ENCODE results near the gene GLE1. TPM values are rescaled to one million over a fixed set of nuclear protein-coding genes. Genes with fewer than 3 reads are reported as not detected.

GLE1 gene
- total RNA-seq, 1 experiment from 2014 or later = 36.6 TPM

GRCh38 chr9:128587453-128587852 is 82.9 kb downstream of the GLE1 start:
- Histone ChIP-seq H3K36me3 (ENCODE audit: control insufficient read depth in 1 of 2, insufficient read depth in 2 of 2, low read length in 2 of 2) (peaks cover 51 to 54% of the 10 kb centered on the region in 2 experiments), H4K20me1 (ENCODE audit: insufficient read depth) (no peaks in the 10 kb centered on the region), H3K27me3 (ENCODE audit: insufficient read depth, low read length) (no peaks in the 10 kb centered on the region), H3K4me1 (ENCODE audit: control insufficient read depth in 1 of 2, insufficient read depth in 2 of 2, low read length in 2 of 2) (no peaks in the 10 kb centered on the region), H3K79me2 (ENCODE audit: insufficient read depth, low read length) (no peaks in the 10 kb centered on the region), H3K9me2 (ENCODE audit: insufficient read depth) (no peaks in the 10 kb centered on the region), H2AFZ (ENCODE audit: low read depth, low read length, poor library complexity, severe bottlenecking) (no peak overlapping the region), H3K27ac (ENCODE audit: low read depth, low read length) (no peak overlapping the region), H3K9ac (ENCODE audit: low read length) (no peak overlapping the region), H3K9me3 (ENCODE audit: control insufficient read depth in 1 of 2, insufficient read depth in 1 of 2, low read depth in 1 of 2, low read length in 2 of 2) (no peaks in the 10 kb centered on the region), H3K4me2 (ENCODE audit: low read length) (no peak overlapping the region), H3K4me3 (replicated peaks in 1 of 2; ENCODE audit: low read depth in 1 of 2, low read length in 2 of 2) (no peak overlapping the region)
- BruUV-seq (replicated peaks) = no TSS peak
- ChIA-PET CTCF (no interaction called here), RAD21 (ENCODE audit: low non-redundant PET in 1 of 2, low total read pairs in 2 of 2, uncharacterized antibody in 2 of 2, unreplicated experiment in 2 of 2) (no interaction called here), POLR2A (interaction anchor here (0.7 kb wide), 1 partner anchor 406 kb away, joined by 3 read pairs; no protein-coding TSS in a partner anchor)
- no peak for ATAC-seq
- no peak for DNase-seq (ENCODE audit: low read depth, low spot score)
- intact Hi-C loops (cut with micrococcal nuclease) = no loop called here
- TF ChIP-seq SIN3A (IDR thresholded peaks at IDR 0.05; ENCODE audit: low read depth) (no peak), SRF (IDR thresholded peaks at IDR 0.05; ENCODE audit: low read depth) (no peak), ZNF274 (IDR thresholded peaks at IDR 0.05; ENCODE audit: low read depth, low read length) (no peak), SP1 (IDR thresholded peaks at IDR 0.05; ENCODE audit: low read depth) (no peak), MAX (IDR thresholded peaks at IDR 0.05) (no peak), CEBPB (IDR thresholded peaks at IDR 0.05; ENCODE audit: low read depth) (no peak), JUND (IDR thresholded peaks at IDR 0.05) (no peak), FOSL1 (IDR thresholded peaks at IDR 0.05; ENCODE audit: low read depth) (no peak), EGR1 (IDR thresholded peaks at IDR 0.05; ENCODE audit: low read depth) (no peak), RAD21 (IDR thresholded peaks at IDR 0.05; ENCODE audit: low read depth) (no peak), REST (IDR thresholded peaks at IDR 0.05; ENCODE audit: low read depth) (no peak), EZH2 (IDR thresholded peaks at IDR 0.05) (no peak), CTCF (IDR thresholded peaks at IDR 0.05 in 2 of 3, conservative IDR thresholded peaks at IDR 0.05 in 1 of 3; ENCODE audit: borderline replicate concordance in 1 of 3, insufficient read depth in 1 of 3, low read depth in 2 of 3, low read length in 2 of 3) (no peak), CBX3 (IDR thresholded peaks at IDR 0.05; ENCODE audit: low read depth) (no peak), POLR2AphosphoS5 (IDR thresholded peaks at IDR 0.05; ENCODE audit: low read depth, low read length) (no peak), ZBTB33 (IDR thresholded peaks at IDR 0.05; ENCODE audit: extremely low read depth, insufficient replicate concordance, low read length) (no peak), TCF7L2 (IDR thresholded peaks at IDR 0.05; ENCODE audit: borderline replicate concordance, extremely low read depth, insufficient read depth, insufficient read length) (no peak)
- TF ChIP-seq, protein P1, sequence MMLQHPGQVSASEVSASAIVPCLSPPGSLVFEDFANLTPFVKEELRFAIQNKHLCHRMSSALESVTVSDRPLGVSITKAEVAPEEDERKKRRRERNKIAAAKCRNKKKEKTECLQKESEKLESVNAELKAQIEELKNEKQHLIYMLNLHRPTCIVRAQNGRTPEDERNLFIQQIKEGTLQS (IDR thresholded peaks at IDR 0.05) = no peak
